Endothelial cell of umbilical vein (primary cell): ENCODE data around the gene DUT.

Experiments used
- CTCF ChIP-seq, 2 donors: IDR thresholded peaks; 1 replicate in 1 of 2; 2 replicates in 1 of 2; pipeline ENCODE4 v1.5.1; 2011; ENCODE audit warnings: low read length in 2 of 2, mild to moderate bottlenecking in 2 of 2, moderate library complexity in 2 of 2, control low read depth in 1 of 2, inconsistent platforms in 1 of 2, low read depth in 1 of 2; ENCODE audit not compliant: insufficient read depth in 1 of 2; ENCODE audit errors: extremely low read depth in 1 of 2
- FOS ChIP-seq: IDR thresholded peaks from 2 replicates; pipeline ENCODE4 v1.6.1; 2011; ENCODE audit warnings: mild to moderate bottlenecking, low read length, moderate library complexity, borderline replicate concordance; ENCODE audit not compliant: insufficient read depth
- GATA2 ChIP-seq: IDR thresholded peaks from 2 replicates; pipeline ENCODE4 v1.7.0; 2011; ENCODE audit warnings: low read depth, mild to moderate bottlenecking, moderate library complexity, mixed read lengths, low read length; ENCODE audit not compliant: insufficient read length, insufficient read depth
- JUN ChIP-seq: IDR thresholded peaks from 2 replicates; pipeline ENCODE4 v1.6.1; 2011; ENCODE audit warnings: borderline replicate concordance, low read depth; ENCODE audit not compliant: insufficient read length, insufficient read depth
- MAX ChIP-seq: IDR thresholded peaks from 2 replicates; pipeline ENCODE4 v1.6.1; 2011; ENCODE audit not compliant: insufficient read depth, insufficient read length
- POLR2A ChIP-seq: IDR thresholded peaks from 2 replicates; pipeline ENCODE4 v1.6.1; 2012; ENCODE audit warnings: low read depth, mild to moderate bottlenecking, control low read depth, low read length
- POLR2AphosphoS5 ChIP-seq: IDR thresholded peaks from 2 replicates; pipeline ENCODE4 v1.6.1; 2012; ENCODE audit warnings: low read depth, mild to moderate bottlenecking, control low read depth, low read length, moderate library complexity; ENCODE audit not compliant: insufficient read depth

- TF ChIP-seq CTCF (IDR thresholded peaks at IDR 0.05; ENCODE audit: extremely low read depth in 1 of 2, insufficient read depth in 1 of 2, low read depth in 1 of 2, low read length in 2 of 2), result no peak
- no peak for TF ChIP-seq POLR2A
- no peak for TF ChIP-seq POLR2AphosphoS5
- TF ChIP-seq MAX, result no peak
- no peak for TF ChIP-seq GATA2
- no peak for TF ChIP-seq FOS
- TF ChIP-seq JUN, result no peak
Measured at GRCh38 chr15:48388016-48388851, 57.0 kb downstream of the DUT start.
